GM12878 (cell line): ENCODE results near the gene ORC1. TPM values are rescaled to one million over a fixed set of nuclear protein-coding genes. Genes with fewer than 3 reads are reported as not detected.

Experiments used
- ATAC-seq: fragments of 200-7000 bp; cut with Tn5 transposase; 3 replicates; pipeline ENCODE4 v1.9.1; 2020; ENCODE audit warnings: mild to moderate bottlenecking, moderate library complexity
- BruUV-seq: library from RNA; stranded (reverse); fragments of 400-500 nt; replicated peaks from 2 replicates; lab custom pipeline; 2021; lab: Mats Ljungman, UMichigan
- CTCF ChIA-PET: fragments of 300-600 bp; sonication (Branson Sonifier 250); formaldehyde crosslinking; extraction: SDS; loops from one replicate; lab custom pipeline; 2021; ENCODE audit warnings: inconsistent platforms; lab: Yijun Ruan, JAX
- POLR2A ChIA-PET: fragments of 350-600 bp; formaldehyde crosslinking; extraction: SDS; loops from one replicate; lab custom pipeline; 2021; ENCODE audit warnings: inconsistent platforms; lab: Charles Lee
- RAD21 ChIA-PET: fragments of 300-600 bp; sonication (Branson Sonifier 250); formaldehyde crosslinking; loops from one replicate; lab custom pipeline; 2023; ENCODE audit warnings: antibody characterized with exemption; ENCODE audit not compliant: unreplicated experiment; lab: Charles Lee
- SMC1A ChIA-PET: fragments of 300-600 bp; sonication (Branson Sonifier 250); formaldehyde crosslinking; loops from one replicate; lab custom pipeline; 2023; ENCODE audit not compliant: unreplicated experiment, uncharacterized antibody; lab: Charles Lee
- DNase-seq: peaks from one replicate; pipeline ENCODE4 v3.0.0-alpha.2; 2011; ENCODE audit warnings: low read depth, low spot score
- FAIRE-seq: peaks from 3 replicates; lab custom pipeline; 2011; peaks lifted over from hg19 to GRCh38; lab: Jason Lieb, UNC
- H2AFZ ChIP-seq: 2 replicates; pipeline ENCODE4 v1.6.0; 2011; ENCODE audit warnings: low read depth, low read length, control low read depth; ENCODE audit not compliant: control insufficient read depth
- H3K27ac ChIP-seq: 2 replicates; pipeline ENCODE4 v1.5.1; 2011; ENCODE audit warnings: control low read depth; ENCODE audit not compliant: control insufficient read depth, insufficient read depth
- H3K27me3 ChIP-seq, 2 experiments: replicated peaks in 1 of 2; 2 replicates each; pipeline versions ENCODE4 v1.6.0 to v1.6.1; 2011; ENCODE audit warnings: low read length in 1 of 2; ENCODE audit not compliant: control insufficient read depth in 2 of 2, insufficient read depth in 2 of 2
- H3K36me3 ChIP-seq, 2 experiments: 2 replicates each; pipeline ENCODE4 v1.5.1; 2011; ENCODE audit warnings: low read length in 1 of 2; ENCODE audit not compliant: control insufficient read depth in 2 of 2, insufficient read depth in 2 of 2
- H3K4me1 ChIP-seq: 2 replicates; pipeline ENCODE4 v1.6.1; 2011; ENCODE audit warnings: mild to moderate bottlenecking, low read length, moderate library complexity, mixed read lengths; ENCODE audit not compliant: control insufficient read depth, insufficient read depth
- H3K4me2 ChIP-seq: 2 replicates; pipeline ENCODE4 v1.6.0; 2011; ENCODE audit warnings: control low read depth; ENCODE audit not compliant: control insufficient read depth, insufficient read depth
- H3K4me3 ChIP-seq: fragments of 200-600 bp; sonication (generic); 2 replicates; pipeline ENCODE4 v1.5.1; 2016
- H3K79me2 ChIP-seq: 2 replicates; pipeline ENCODE4 v1.6.0; 2011; ENCODE audit warnings: low read length; ENCODE audit not compliant: control insufficient read depth, insufficient read depth
- H3K9ac ChIP-seq: 2 replicates; pipeline ENCODE4 v1.8.0; 2011; ENCODE audit warnings: low read length, control low read depth, mixed read lengths; ENCODE audit not compliant: control insufficient read depth, insufficient read depth
- H3K9me3 ChIP-seq: replicated peaks from 3 replicates; pipeline ENCODE4 v1.5.1; 2011; ENCODE audit warnings: mild to moderate bottlenecking, low read length; ENCODE audit not compliant: control insufficient read depth, insufficient read depth
- H4K20me1 ChIP-seq: 2 replicates; pipeline ENCODE4 v1.6.0; 2011; ENCODE audit not compliant: control insufficient read depth, insufficient read depth
- BMI1 ChIP-seq: fragments of 450-650 bp; IDR thresholded peaks from 2 replicates; pipeline ENCODE4 v1.6.1; 2016; ENCODE audit warnings: mild to moderate bottlenecking, moderate library complexity, borderline replicate concordance
- CHD1 ChIP-seq: IDR thresholded peaks from 2 replicates; pipeline ENCODE4 v1.6.1; 2012; ENCODE audit warnings: low read depth, low read length, improper control_type of control experiment
- CREM ChIP-seq: IDR thresholded peaks from 2 replicates; pipeline ENCODE4 v1.6.1; 2014; ENCODE audit warnings: antibody characterized with exemption, low read depth
- EGR1 ChIP-seq, 2 experiments: IDR thresholded peaks; 1 replicate in 1 of 2; 2 replicates in 1 of 2; pipeline ENCODE4 v1.6.1; 2011 to 2012; ENCODE audit warnings: low read depth in 2 of 2, low read length in 2 of 2, borderline replicate concordance in 1 of 2, mild to moderate bottlenecking in 1 of 2, moderate library complexity in 1 of 2
- ETV6 ChIP-seq, 2 experiments: fragments of 450-650 bp in 1 of 2; IDR thresholded peaks in 1 of 2; conservative IDR thresholded peaks in 1 of 2; 2 replicates each; pipeline ENCODE4 v1.6.1; 2014; ENCODE audit warnings: antibody characterized with exemption in 1 of 2, borderline replicate concordance in 1 of 2, low read depth in 1 of 2, mild to moderate bottlenecking in 1 of 2, moderate library complexity in 1 of 2
- JUNB ChIP-seq: IDR thresholded peaks from 2 replicates; pipeline ENCODE4 v1.6.1; 2016; ENCODE audit warnings: antibody characterized with exemption, mild to moderate bottlenecking
- LARP7 ChIP-seq: fragments of 450-650 bp; IDR thresholded peaks from 2 replicates; pipeline ENCODE4 v1.6.1; 2017; ENCODE audit warnings: mild to moderate bottlenecking
- PAX5 ChIP-seq: IDR thresholded peaks from 2 replicates; pipeline ENCODE4 v1.6.1; 2011; ENCODE audit warnings: low read depth, low read length, borderline replicate concordance
- POLR2AphosphoS5 ChIP-seq: IDR thresholded peaks from 2 replicates; pipeline ENCODE4 v1.6.1; 2011; ENCODE audit warnings: mild to moderate bottlenecking, low read length, inconsistent platforms
- SUZ12 ChIP-seq: fragments of 200-600 bp; sonication (generic); IDR thresholded peaks from one replicate; pipeline ENCODE4 v1.6.1; 2018; ENCODE audit warnings: antibody characterized with exemption, mild to moderate bottlenecking; ENCODE audit not compliant: unreplicated experiment
- ZBTB33 ChIP-seq: fragments of 450-650 bp; IDR thresholded peaks from 2 replicates; pipeline ENCODE4 v1.6.1; 2017; ENCODE audit warnings: mild to moderate bottlenecking
- in situ Hi-C: fragments of 300-500 bp; cut with MboI; formaldehyde crosslinking; loops from 9 replicates; pipeline ENCODE4 v1.14.3; 2018; ENCODE audit warnings: mixed read lengths
- intact Hi-C: fragments of 100-400 bp; cut with micrococcal nuclease; formaldehyde crosslinking; loops from one replicate; pipeline ENCODE4 v1.14.2; 2022; ENCODE audit not compliant: unreplicated experiment
- polyA plus RNA-seq, 11 experiments: library from polyadenylated mRNA; depleted of rRNA in 4 of 11; unstranded in 6 of 11; stranded (reverse) in 5 of 11; fragments of >200 nt; fragmentation: Nextera tagmentation in 4 of 11; fragmentation: Illumina TruSeq in 1 of 11; extraction: Ambion mirVana in 4 of 11; extraction: Trizol in 1 of 11; gene quantifications; 1 replicate in 1 of 11; 2 replicates in 10 of 11; pipeline versions ENCODE4 v1.2.1 to v1.2.3, GENCODE V29; 2011 to 2016; ENCODE audit warnings: inconsistent platforms in 2 of 11, missing spikeins in 2 of 11, low read depth in 1 of 11
- total RNA-seq, 4 experiments: library from RNA; depleted of rRNA in 3 of 4; stranded (reverse); fragments of >200 nt in 3 of 4; fragmentation: Illumina TruSeq in 1 of 4; extraction: Trizol in 1 of 4; gene quantifications; 2 replicates each; pipeline versions ENCODE4 v1.2.1 to v1.2.3, GENCODE V29; 2013 to 2021

Gene ORC1
- total and polyA plus RNA-seq, 10 of the 15 experiments (the other 5 are each of a cell fraction or from before 2014, with no cell fraction given), result 7.7 to 34.6 (median 28.7) TPM

- Histone ChIP-seq H3K4me1 (no peaks in the 10 kb centered on the region), H3K9ac (no peak overlapping the region), H3K79me2 (no peaks in the 10 kb centered on the region), H4K20me1 (no peaks in the 10 kb centered on the region), H2AFZ (no peak overlapping the region), H3K36me3 (peaks cover 0 to 7% of the 10 kb centered on the region in 2 experiments; a peak in 2 of 4 replicates), H3K27me3 (no peaks in the 10 kb centered on the region), H3K27ac (no peak overlapping the region), H3K4me2 (no peak overlapping the region), H3K9me3 (no peaks in the 10 kb centered on the region), H3K4me3 (no peak overlapping the region)
- POLR2A ChIA-PET, result no interaction called here
- FAIRE-seq, result no peak
- no TSS peak for BruUV-seq
- CTCF ChIA-PET, result no interaction called here
- RAD21 ChIA-PET, result interaction anchor here (1.6 kb wide), 1 partner anchor 53 kb away, joined by 3 read pairs; no protein-coding TSS in a partner anchor
- in situ Hi-C loops, result no loop called here
- SMC1A ChIA-PET, result no interaction called here
- no peak for DNase-seq
- intact Hi-C loops, result no loop called here
- ATAC-seq, result peak; percentile 34
- TF ChIP-seq EGR1 (IDR thresholded peaks at IDR 0.05; ENCODE audit: borderline replicate concordance in 1 of 2, low read depth in 2 of 2, low read length in 2 of 2) (no peak), JUNB (no peak), CHD1 (no peak), BMI1 (no peak), POLR2AphosphoS5 (no peak), PAX5 (no peak), ETV6 (conservative IDR thresholded peaks at IDR 0.05 in 1 of 2, IDR thresholded peaks at IDR 0.05 in 1 of 2; ENCODE audit: borderline replicate concordance in 1 of 2, low read depth in 1 of 2) (no peak), LARP7 (no peak), SUZ12 (no peak), ZBTB33 (no peak), CREM (no peak)
- TF ChIP-seq, all 136 proteins: peak for 0
Observed at GRCh38 chr1:52424231-52424636, 20.0 kb upstream of the ORC1 start.
